Lung (tissue), 5 donors: ENCODE results near the gene LTB4R2. TPM values are rescaled to one million over a fixed set of nuclear protein-coding genes. Genes with fewer than 3 reads are reported as not detected.

ENCODE experiments used
- polyA plus RNA-seq, 2 donors: library from polyadenylated mRNA; stranded (reverse); fragments of 200-250 nt; gene quantifications; one replicate each; pipeline ENCODE4 v1.2.1, GENCODE V29; 2013
- small RNA-seq: library from RNA; depleted of rRNA; stranded (forward); fragments of <200 nt; gene quantifications from one replicate; pipeline ENCODE3, GENCODE V24; 2014; ENCODE audit warnings: low replicate concordance
- total RNA-seq, 2 donors: library from RNA; depleted of rRNA in 1 of 2; stranded (reverse); fragments of >200 nt in 1 of 2; gene quantifications; one replicate each; pipeline ENCODE4 v1.2.1, GENCODE V29; 2014 to 2021
- donor health status: Bipolar disorder and iron deficiency.
- donor health status: healthy.
- donor health status: DM: yes; HTN: yes; CAD: no.

LTB4R2 gene
- total and polyA plus RNA-seq, 4 donors, result 1.8 to 14.0 (median 5.7) TPM

Small RNA genes lying within 50 kb of the gene (small RNA-seq; reads per million reads assigned to genes)
- gene RF00026, result not detected

Other genes with a start within 250 kb of the LTB4R2 start
Only the 30 nearest of the 33 such genes appear.
- gene DCAF11, start 195.4 kb upstream of the LTB4R2 start, total RNA-seq, result 100 to 1,000 TPM in 1 of 2 donors, 10 to 100 TPM in 1; 68.9 to 153 TPM
- gene DCAF11, start 195.4 kb upstream of the LTB4R2 start, polyA plus RNA-seq, result 10 to 100 TPM; 26.4 to 59.4 TPM
- gene NRL, start 195.2 kb upstream of the LTB4R2 start, total RNA-seq, result 1 to 10 TPM; 3.6 to 5.4 TPM
- 1 to 10 TPM; 2.7 TPM for gene NRL, start 195.2 kb upstream of the LTB4R2 start, polyA plus RNA-seq
- under 1 TPM; 0.48 to 0.83 TPM for gene FITM1, start 179.5 kb upstream of the LTB4R2 start, total RNA-seq
- 1 to 10 TPM in 1 of 2 donors, under 1 TPM in 1; 0.93 to 1.4 TPM for gene FITM1, start 179.5 kb upstream of the LTB4R2 start, polyA plus RNA-seq
- gene PSME1, start 173.9 kb upstream of the LTB4R2 start, total RNA-seq, result 100 to 1,000 TPM; 125 to 192 TPM
- gene PSME1, start 173.9 kb upstream of the LTB4R2 start, polyA plus RNA-seq, result 100 to 1,000 TPM; 286 to 311 TPM
- 10 to 100 TPM in 1 of 2 donors, 1 to 10 TPM in 1; 4.6 to 24.3 TPM for gene EMC9, start 168.5 kb upstream of the LTB4R2 start, total RNA-seq
- gene EMC9, start 168.5 kb upstream of the LTB4R2 start, polyA plus RNA-seq, result 10 to 100 TPM; 15.7 to 29.4 TPM
- gene PSME2, start 163.5 kb upstream of the LTB4R2 start, total RNA-seq, result 100 to 1,000 TPM in 1 of 2 donors, 10 to 100 TPM in 1; 89.1 to 178 TPM
- gene PSME2, start 163.5 kb upstream of the LTB4R2 start, polyA plus RNA-seq, result 100 to 1,000 TPM; 283 to 328 TPM
- gene RNF31, start 162.6 kb upstream of the LTB4R2 start, total RNA-seq, result 10 to 100 TPM; 31.7 to 82.4 TPM
- 10 to 100 TPM; 44.1 to 78.6 TPM for gene RNF31, start 162.6 kb upstream of the LTB4R2 start, polyA plus RNA-seq
- 100 to 1,000 TPM in 1 of 2 donors, 10 to 100 TPM in 1; 75.3 to 111 TPM for gene IRF9, start 148.9 kb upstream of the LTB4R2 start, total RNA-seq
- gene IRF9, start 148.9 kb upstream of the LTB4R2 start, polyA plus RNA-seq, result 100 to 1,000 TPM in 1 of 2 donors, 10 to 100 TPM in 1; 79.9 to 124 TPM
- 10 to 100 TPM; 13.3 to 48.1 TPM for gene REC8, start 138.1 kb upstream of the LTB4R2 start, total RNA-seq
- gene REC8, start 138.1 kb upstream of the LTB4R2 start, polyA plus RNA-seq, result 10 to 100 TPM; 23.8 to 35.1 TPM
- gene IPO4, start 121.3 kb upstream of the LTB4R2 start, total RNA-seq, result 10 to 100 TPM; 22.0 to 78.9 TPM
- 10 to 100 TPM; 13.0 to 34.8 TPM for gene IPO4, start 121.3 kb upstream of the LTB4R2 start, polyA plus RNA-seq
- 10 to 100 TPM; 42.3 to 71.9 TPM for gene TM9SF1, start 114.7 kb upstream of the LTB4R2 start, total RNA-seq
- gene TM9SF1, start 114.7 kb upstream of the LTB4R2 start, polyA plus RNA-seq, result 10 to 100 TPM; 32.7 to 61.7 TPM
- gene TSSK4, start 104.4 kb upstream of the LTB4R2 start, total RNA-seq, result 1 to 10 TPM in 1 of 2 donors, not detected in 1; 1.2 TPM
- under 1 TPM; 0.02 to 0.10 TPM for gene TSSK4, start 104.4 kb upstream of the LTB4R2 start, polyA plus RNA-seq
- gene CHMP4A, start 96.7 kb upstream of the LTB4R2 start, total RNA-seq, result 10 to 100 TPM; 37.2 to 50.8 TPM
- gene CHMP4A, start 96.7 kb upstream of the LTB4R2 start, polyA plus RNA-seq, result 100 to 1,000 TPM in 1 of 2 donors, 10 to 100 TPM in 1; 70.4 to 103 TPM
- 10 to 100 TPM; 20.8 to 24.8 TPM for gene MDP1, start 94.1 kb upstream of the LTB4R2 start, total RNA-seq
- gene MDP1, start 94.1 kb upstream of the LTB4R2 start, polyA plus RNA-seq, result 10 to 100 TPM; 17.2 to 31.4 TPM
- 100 to 1,000 TPM in 1 of 2 donors, 10 to 100 TPM in 1; 69.5 to 147 TPM for gene NEDD8, start 77.8 kb upstream of the LTB4R2 start, total RNA-seq
- 100 to 1,000 TPM; 242 to 246 TPM for gene NEDD8, start 77.8 kb upstream of the LTB4R2 start, polyA plus RNA-seq
- 10 to 100 TPM; 63.1 TPM for gene GMPR2, start 77.2 kb upstream of the LTB4R2 start, total RNA-seq
- 10 to 100 TPM; 42.9 to 71.1 TPM for gene GMPR2, start 77.2 kb upstream of the LTB4R2 start, polyA plus RNA-seq
- gene TINF2, start 67.5 kb upstream of the LTB4R2 start, total RNA-seq, result 10 to 100 TPM; 48.2 to 89.1 TPM
- 10 to 100 TPM; 45.2 to 82.6 TPM for gene TINF2, start 67.5 kb upstream of the LTB4R2 start, polyA plus RNA-seq
- 1 to 10 TPM; 1.9 to 8.8 TPM for gene TGM1, start 47.0 kb upstream of the LTB4R2 start, total RNA-seq
- gene TGM1, start 47.0 kb upstream of the LTB4R2 start, polyA plus RNA-seq, result 10 to 100 TPM in 1 of 2 donors, 1 to 10 TPM in 1; 9.8 to 11.3 TPM
- 10 to 100 TPM; 19.7 to 55.8 TPM for gene RABGGTA, start 38.5 kb upstream of the LTB4R2 start, total RNA-seq
- 10 to 100 TPM; 40.3 to 45.4 TPM for gene RABGGTA, start 38.5 kb upstream of the LTB4R2 start, polyA plus RNA-seq
- gene DHRS1, start 10.4 kb upstream of the LTB4R2 start, total RNA-seq, result 10 to 100 TPM; 20.8 to 24.0 TPM
- gene DHRS1, start 10.4 kb upstream of the LTB4R2 start, polyA plus RNA-seq, result 10 to 100 TPM; 20.6 to 27.8 TPM
- gene NOP9, start 10.3 kb upstream of the LTB4R2 start, total RNA-seq, result 10 to 100 TPM; 14.1 to 25.9 TPM
- gene NOP9, start 10.3 kb upstream of the LTB4R2 start, polyA plus RNA-seq, result 10 to 100 TPM; 12.1 to 13.5 TPM
- gene CIDEB, start 2.2 kb upstream of the LTB4R2 start, total RNA-seq, result 10 to 100 TPM in 1 of 2 donors, 1 to 10 TPM in 1; 9.6 to 18.8 TPM
- 10 to 100 TPM in 1 of 2 donors, 1 to 10 TPM in 1; 8.3 to 19.7 TPM for gene CIDEB, start 2.2 kb upstream of the LTB4R2 start, polyA plus RNA-seq
- 10 to 100 TPM in 1 of 2 donors, 1 to 10 TPM in 1; 4.4 to 14.8 TPM for gene LTB4R, start 1.4 kb downstream of the LTB4R2 start, total RNA-seq
- gene LTB4R, start 1.4 kb downstream of the LTB4R2 start, polyA plus RNA-seq, result 10 to 100 TPM in 1 of 2 donors, 1 to 10 TPM in 1; 7.3 to 47.0 TPM
- 10 to 100 TPM; 35.7 to 36.3 TPM for gene ADCY4, start 24.9 kb downstream of the LTB4R2 start, total RNA-seq
- gene ADCY4, start 24.9 kb downstream of the LTB4R2 start, polyA plus RNA-seq, result 10 to 100 TPM; 22.6 to 42.8 TPM
- gene RIPK3, start 29.9 kb downstream of the LTB4R2 start, total RNA-seq, result 10 to 100 TPM in 1 of 2 donors, 1 to 10 TPM in 1; 6.4 to 26.0 TPM
- 10 to 100 TPM; 13.0 to 23.4 TPM for gene RIPK3, start 29.9 kb downstream of the LTB4R2 start, polyA plus RNA-seq
- gene NFATC4, start 58.0 kb downstream of the LTB4R2 start, total RNA-seq, result 10 to 100 TPM; 38.2 to 38.6 TPM
- gene NFATC4, start 58.0 kb downstream of the LTB4R2 start, polyA plus RNA-seq, result 10 to 100 TPM; 13.9 to 71.4 TPM
- gene NYNRIN, start 88.9 kb downstream of the LTB4R2 start, total RNA-seq, result 10 to 100 TPM; 16.1 to 49.8 TPM
- 1 to 10 TPM; 2.9 to 4.2 TPM for gene NYNRIN, start 88.9 kb downstream of the LTB4R2 start, polyA plus RNA-seq
- gene CBLN3, start 119.5 kb downstream of the LTB4R2 start, total RNA-seq, result 1 to 10 TPM; 1.7 to 4.9 TPM
- gene CBLN3, start 119.5 kb downstream of the LTB4R2 start, polyA plus RNA-seq, result 1 to 10 TPM; 1.9 to 2.1 TPM
- 10 to 100 TPM; 48.1 to 60.2 TPM for gene KHNYN, start 119.8 kb downstream of the LTB4R2 start, total RNA-seq
- gene KHNYN, start 119.8 kb downstream of the LTB4R2 start, polyA plus RNA-seq, result 10 to 100 TPM; 27.0 to 34.1 TPM
- gene SDR39U1, start 132.6 kb downstream of the LTB4R2 start, total RNA-seq, result 10 to 100 TPM; 19.5 to 57.1 TPM
- 10 to 100 TPM; 48.5 to 63.9 TPM for gene SDR39U1, start 132.6 kb downstream of the LTB4R2 start, polyA plus RNA-seq